Measurements from ENCODE around the gene FEM1C.

GRCh38 chr5:115584501-115584900 lies 39.9 kb upstream of the FEM1C start:
- TF ChIP-seq CTCF (IDR thresholded peaks at IDR 0.05) (no peak), POLR2A (IDR thresholded peaks at IDR 0.05) (no peak)
